Measurements from ENCODE around the gene COBL. TPM values are rescaled to one million over a fixed set of nuclear protein-coding genes. Genes with fewer than 3 reads are reported as not detected.

COBL gene
- total RNA-seq, 1 donor from 2014 or later, result 6.3 TPM

GRCh38 chr7:51079494-51079893 lies 237.1 kb downstream of the COBL start:
- H2AFZ ChIP-seq (replicated peaks), result no peak overlapping the region
- Mint-ChIP-seq H3K27me3 (ENCODE audit: insufficient read depth, low read depth) (peaks cover 3% of the 10 kb centered on the region), H3K4me1 (peaks cover 17% of the 10 kb centered on the region), H3K36me3 (no peaks in the 10 kb centered on the region), H3K9me3 (no peaks in the 10 kb centered on the region), H3K4me3 (no peak overlapping the region), H3K27ac (no peak overlapping the region)
- no peaks in the 10 kb centered on the region for H3K36me3 ChIP-seq
- H3K79me2 ChIP-seq (ENCODE audit: low read depth), result no peaks in the 10 kb centered on the region
- H3K9ac ChIP-seq, result no peak overlapping the region
- no peaks in the 10 kb centered on the region for H3K9me3 ChIP-seq (ENCODE audit: low read depth)
- TF ChIP-seq EZH2phosphoT487 (IDR thresholded peaks at IDR 0.05) (no peak), CTCF (IDR thresholded peaks at IDR 0.05) (no peak), EZH2 (IDR thresholded peaks at IDR 0.05) (no peak)
- no peak overlapping the region for H3K27ac ChIP-seq
- no peak for DNase-seq (ENCODE audit: low spot score)
- no peak overlapping the region for H3K4me3 ChIP-seq
- H4K20me1 ChIP-seq (ENCODE audit: low read depth), result no peaks in the 10 kb centered on the region
- H3F3A ChIP-seq (ENCODE audit: low read depth), result no peaks in the 10 kb centered on the region
- H3K4me2 ChIP-seq, result no peak overlapping the region
- peaks cover 23% of the 10 kb centered on the region for H3K4me1 ChIP-seq
- H3K27me3 ChIP-seq, result no peaks in the 10 kb centered on the region

- peaks cover 3% of the 10 kb centered on the region for H3K27me3 Mint-ChIP-seq (ENCODE audit: insufficient read depth, low read depth)
- Histone ChIP-seq H3K27me3 (no peaks in the 10 kb centered on the region), H3K4me2 (no peak overlapping the region), H3F3A (ENCODE audit: low read depth) (peaks cover 3% of the 10 kb centered on the region), H3K36me3 (no peaks in the 10 kb centered on the region), H2AFZ (replicated peaks) (no peak overlapping the region), H3K27ac (no peak overlapping the region), H3K79me2 (ENCODE audit: low read depth) (no peaks in the 10 kb centered on the region), H3K9ac (no peak overlapping the region), H4K20me1 (ENCODE audit: low read depth) (no peaks in the 10 kb centered on the region), H3K9me3 (ENCODE audit: low read depth) (no peaks in the 10 kb centered on the region), H3K4me3 (no peak overlapping the region), H3K4me1 (peaks cover 32% of the 10 kb centered on the region)
- H3K27ac Mint-ChIP-seq, result no peak overlapping the region
- DNase-seq (ENCODE audit: low spot score), result no peak
- TF ChIP-seq EZH2 (IDR thresholded peaks at IDR 0.05), result no peak
- TF ChIP-seq EZH2phosphoT487 (IDR thresholded peaks at IDR 0.05), result no peak
- no peak for TF ChIP-seq CTCF (IDR thresholded peaks at IDR 0.05)
- no peak overlapping the region for H3K4me3 Mint-ChIP-seq
- no peaks in the 10 kb centered on the region for H3K9me3 Mint-ChIP-seq
- H3K36me3 Mint-ChIP-seq, result no peaks in the 10 kb centered on the region
- H3K4me1 Mint-ChIP-seq, result peaks cover 17% of the 10 kb centered on the region
These were observed 238.0 kb downstream of the COBL start for GRCh38 chr7:51078653-51079052.

GRCh38 chr7:51077987-51078370 lies 238.6 kb downstream of the COBL start:
- no peaks in the 10 kb centered on the region for H3K9me3 Mint-ChIP-seq
- peaks cover 17% of the 10 kb centered on the region for H3K4me1 Mint-ChIP-seq
- Histone ChIP-seq H3K36me3 (no peaks in the 10 kb centered on the region), H4K20me1 (ENCODE audit: low read depth) (no peaks in the 10 kb centered on the region), H2AFZ (replicated peaks) (no peak overlapping the region), H3K27me3 (no peaks in the 10 kb centered on the region), H3K79me2 (ENCODE audit: low read depth) (no peaks in the 10 kb centered on the region), H3F3A (ENCODE audit: low read depth) (peaks cover 4% of the 10 kb centered on the region), H3K9ac (no peak overlapping the region), H3K4me3 (no peak overlapping the region), H3K4me1 (peaks cover 32% of the 10 kb centered on the region), H3K9me3 (ENCODE audit: low read depth) (no peaks in the 10 kb centered on the region), H3K4me2 (no peak overlapping the region), H3K27ac (no peak overlapping the region)
- H3K4me3 Mint-ChIP-seq, result no peak overlapping the region
- DNase-seq (ENCODE audit: low spot score), result no peak
- no peak overlapping the region for H3K27ac Mint-ChIP-seq
- TF ChIP-seq CTCF (IDR thresholded peaks at IDR 0.05) (no peak), EZH2phosphoT487 (IDR thresholded peaks at IDR 0.05) (no peak), EZH2 (IDR thresholded peaks at IDR 0.05) (no peak)
- no peaks in the 10 kb centered on the region for H3K36me3 Mint-ChIP-seq
- H3K27me3 Mint-ChIP-seq (ENCODE audit: insufficient read depth, low read depth), result peaks cover 3% of the 10 kb centered on the region
